ENCODE measurements around the gene SMPDL3B.

Gene SMPDL3B

GRCh38 chr1:27940870-27941560 is 6.2 kb downstream of the SMPDL3B start:
- DNase-seq: no peak

GRCh38 chr1:27941671-27942540 is 7.1 kb downstream of the SMPDL3B start:
- no peak for DNase-seq

- DNase-seq: no peak
Observed at GRCh38 chr1:27945020-27945419, 10.2 kb downstream of the SMPDL3B start.

GRCh38 chr1:27949027-27949426 is 14.2 kb downstream of the SMPDL3B start:
- no peak for DNase-seq

GRCh38 chr1:27951396-27951795 is 16.6 kb downstream of the SMPDL3B start:
- no peak for DNase-seq

GRCh38 chr1:27952147-27952546 is 17.3 kb downstream of the SMPDL3B start:
- DNase-seq: no peak

- DNase-seq: no peak
Observed at GRCh38 chr1:27954186-27954585, 19.4 kb downstream of the SMPDL3B start.

- DNase-seq: no peak
Observed at GRCh38 chr1:27955076-27955475, 20.3 kb downstream of the SMPDL3B start.

- no peak for DNase-seq
Observed at GRCh38 chr1:27956761-27957160, 22.0 kb downstream of the SMPDL3B start.

- no peak for DNase-seq
Observed at GRCh38 chr1:27957655-27958054, 22.9 kb downstream of the SMPDL3B start.

GRCh38 chr1:27958513-27958912 is 23.7 kb downstream of the SMPDL3B start:
- DNase-seq: no peak

GRCh38 chr1:27959792-27960603 is 25.2 kb downstream of the SMPDL3B start, which contains the start of gene XKR8:
TSS of gene XKR8 (plus strand) at chr1:27959973. CDS start at chr1:27960070, 97 bp downstream.
- DNase-seq: peak; percentile 84 to 86

GRCh38 chr1:27960762-27961645 is 26.2 kb downstream of the SMPDL3B start:
- no peak for DNase-seq

GRCh38 chr1:27961646-27962221 is 26.9 kb downstream of the SMPDL3B start:
- DNase-seq: no peak

- DNase-seq: no peak
Observed at GRCh38 chr1:27963393-27963792, 28.6 kb downstream of the SMPDL3B start.

- no peak for DNase-seq
Observed at GRCh38 chr1:27966402-27967105, 31.8 kb downstream of the SMPDL3B start.

GRCh38 chr1:27967106-27967883 is 32.5 kb downstream of the SMPDL3B start:
- no peak for DNase-seq

- DNase-seq: peak in 1 of 2 experiments; percentile 19
Observed at GRCh38 chr1:27967884-27968466, 33.2 kb downstream of the SMPDL3B start.

GRCh38 chr1:27968692-27969091 is 33.9 kb downstream of the SMPDL3B start:
- DNase-seq: peak in 1 of 2 experiments; percentile 30

GRCh38 chr1:27970401-27970800 is 35.6 kb downstream of the SMPDL3B start:
- no peak for DNase-seq

Data from activated CD4-positive, alpha-beta T cell treated with anti-CD3 and anti-CD28 coated beads, Interleukin-2, amount 50 U/mL, for 48 hours (primary cell).